ENCODE measurements around the gene TRMT2A. TPM values are rescaled to one million over a fixed set of nuclear protein-coding genes. Genes with fewer than 3 reads are reported as not detected.

TRMT2A gene
- total RNA-seq, 4 donors from 2014 or later, result 34.0 to 36.7 (median 35.0) TPM

GRCh38 chr22:20157430-20158183, 40.6 kb upstream of the TRMT2A start:
- no peak for TF ChIP-seq POLR2A (IDR thresholded peaks at IDR 0.05; ENCODE audit: low read depth)
- no peak for TF ChIP-seq EP300 (IDR thresholded peaks at IDR 0.05)
- no peak for TF ChIP-seq CTCF (IDR thresholded peaks at IDR 0.05)
- no peak for TF ChIP-seq POLR2AphosphoS5 (IDR thresholded peaks at IDR 0.05)
- DNase-seq (ENCODE audit: extremely low spot score), result no peak
- Histone ChIP-seq H3K36me3 (no peaks in the 10 kb centered on the region), H3K4me3 (no peak overlapping the region), H3K4me1 (peaks cover 3 to 12% (median 8%) of the 10 kb centered on the region in 4 donors), H3K27ac (replicated peaks in 1 of 4) (no peak overlapping the region), H3K9me3 (no peaks in the 10 kb centered on the region), H3K27me3 (peaks cover 0 to 53% (median 4%) of the 10 kb centered on the region in 4 donors)
- WGBS, result 69% methylated on average over 5 of the region's 15 CpGs
- intact Hi-C loops (cut with DNase I), result loop anchor here (1.0 to 5.0 kb wide), 2 partner anchors 110 to 128 kb away; partner anchors contain the start of gene RTN4R

DNA sequence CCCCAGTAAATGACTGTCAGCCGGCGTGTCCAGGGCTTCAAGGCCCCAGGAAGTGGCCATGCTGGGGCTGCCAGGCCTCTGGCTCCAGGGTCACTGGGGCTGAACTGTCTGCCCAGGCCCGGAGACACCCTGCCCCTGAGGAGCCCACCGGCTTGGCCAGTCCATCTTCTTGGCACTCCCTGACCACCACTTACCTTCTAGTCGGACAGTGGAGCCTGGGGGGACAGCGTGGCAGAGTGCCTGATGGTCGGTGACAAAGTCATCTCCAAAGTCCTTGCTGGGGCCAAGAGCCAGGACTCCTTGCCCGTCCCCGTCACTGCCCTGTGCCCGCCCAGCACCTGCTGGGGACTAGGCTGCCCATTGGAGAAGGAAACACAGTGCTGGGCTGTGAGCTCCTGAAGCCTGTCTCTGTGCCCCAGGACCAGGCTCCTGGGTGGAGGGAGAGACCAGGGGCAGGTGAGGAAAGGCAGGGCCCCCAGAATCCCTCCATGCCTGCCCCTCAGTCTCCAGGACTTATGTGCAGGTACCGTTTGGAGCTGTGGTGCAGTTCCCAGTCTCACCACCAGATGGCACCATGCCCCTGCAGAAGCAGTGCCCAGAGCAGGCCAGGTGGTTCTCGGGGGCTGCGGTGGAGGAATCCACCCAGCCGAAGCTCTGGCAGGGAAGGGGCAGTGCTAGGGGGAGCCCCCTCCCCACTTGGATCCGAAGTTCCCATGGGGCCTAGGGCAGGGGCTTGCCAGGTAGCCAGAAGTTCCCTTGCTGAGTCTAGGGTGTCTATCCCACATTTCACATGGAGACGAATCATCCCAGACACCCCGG, 39.8 kb upstream of the TRMT2A start:
- Histone ChIP-seq H3K4me3 (no peak overlapping the region), H3K36me3 (no peaks in the 10 kb centered on the region)

DNA sequence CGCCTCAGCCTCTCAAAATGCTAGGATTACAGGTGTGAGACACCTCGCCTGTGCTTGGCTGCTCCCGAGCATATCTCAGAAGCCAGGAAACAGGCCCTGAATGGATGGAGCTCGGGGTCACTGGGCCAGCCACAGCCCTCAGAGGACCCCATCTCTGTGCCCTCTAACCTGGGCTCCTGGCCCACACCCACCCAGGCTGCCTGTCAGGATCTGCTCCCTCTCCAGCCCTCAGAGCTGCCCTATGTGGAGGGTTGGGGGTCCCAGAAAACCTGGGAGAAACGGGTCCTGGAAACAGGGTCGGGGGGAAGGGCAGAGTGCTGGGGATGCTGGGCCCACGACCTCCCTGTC, 39.0 kb upstream of the TRMT2A start:
- intact Hi-C loops (cut with DNase I), result loop anchor here (5.0 kb wide), 1 partner anchor 111 kb away; the partner anchor contains the start of gene RTN4R
- H3K27ac ChIP-seq (replicated peaks in 1 of 4), result no peak overlapping the region
- DNase-seq (ENCODE audit: extremely low spot score), result no peak
- TF ChIP-seq EP300 (IDR thresholded peaks at IDR 0.05) (no peak), POLR2A (IDR thresholded peaks at IDR 0.05; ENCODE audit: low read depth) (no peak), POLR2AphosphoS5 (IDR thresholded peaks at IDR 0.05) (no peak)
- no peaks in the 10 kb centered on the region for H3K36me3 ChIP-seq
- peaks cover 3 to 12% (median 8%) of the 10 kb centered on the region in 4 donors for H3K4me1 ChIP-seq
- no peaks in the 10 kb centered on the region for H3K9me3 ChIP-seq
- WGBS, result 78% methylated on average over 3 of the region's 7 CpGs
- H3K4me3 ChIP-seq, result no peak overlapping the region
- H3K27me3 ChIP-seq, result peaks cover 0 to 53% (median 4%) of the 10 kb centered on the region in 4 donors

More for the DNA sequence above, 39.8 kb upstream of the TRMT2A start:
- intact Hi-C loops (cut with DNase I), result loop anchor here (1.0 to 5.0 kb wide), 2 partner anchors 110 to 128 kb away; partner anchors contain the start of gene RTN4R
- TF ChIP-seq POLR2AphosphoS5 (IDR thresholded peaks at IDR 0.05) (peak in 1 of 2 donors; percentile 28), CTCF (IDR thresholded peaks at IDR 0.05) (peak; percentile 98 to 100 (median 100)), POLR2A (IDR thresholded peaks at IDR 0.05; ENCODE audit: low read depth) (no peak), EP300 (IDR thresholded peaks at IDR 0.05) (no peak)
- WGBS, result 28% methylated on average over 9 of the region's 17 CpGs
- Histone ChIP-seq H3K27me3 (peaks cover 0 to 53% (median 4%) of the 10 kb centered on the region in 4 donors), H3K9me3 (no peaks in the 10 kb centered on the region), H3K4me1 (peaks cover 3 to 12% (median 8%) of the 10 kb centered on the region in 4 donors), H3K27ac (replicated peaks in 1 of 4) (no peak overlapping the region)
- peak; percentile 97 for DNase-seq (ENCODE audit: extremely low spot score)

DNA sequence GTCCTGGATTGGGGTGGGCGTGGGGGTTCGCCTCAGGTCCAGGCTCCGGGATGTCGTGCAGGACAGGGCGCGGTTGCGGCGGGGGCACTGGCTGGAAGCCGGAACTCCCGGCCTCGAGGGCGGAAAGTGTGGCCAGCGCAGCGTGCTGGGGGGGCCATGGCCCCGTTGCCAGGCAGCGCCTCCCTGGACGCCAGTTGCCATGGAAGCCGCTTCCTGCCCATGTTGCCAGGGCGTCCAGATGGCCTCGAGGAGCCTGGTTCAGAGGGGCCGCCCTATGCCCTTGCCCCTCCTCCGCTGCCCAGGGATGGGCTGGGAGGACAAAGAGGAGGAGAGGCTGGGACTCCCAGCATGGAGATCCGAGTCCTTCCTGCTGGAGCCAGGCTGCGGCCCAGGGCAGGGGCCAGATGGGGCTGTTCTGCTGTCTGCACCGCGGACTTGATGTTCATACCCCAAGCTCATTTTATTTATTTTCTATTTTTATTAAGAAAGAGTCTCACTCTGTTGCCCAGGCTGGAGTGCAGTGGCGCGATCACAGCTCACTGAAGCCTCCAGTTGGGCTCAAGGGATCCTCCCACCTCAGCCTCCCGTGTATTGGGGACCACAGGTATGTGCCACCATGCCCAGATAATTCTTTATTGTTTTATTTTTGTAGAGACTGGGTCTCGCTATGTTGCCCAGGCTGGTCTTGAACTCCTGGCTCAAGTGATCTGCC, 38.5 kb upstream of the TRMT2A start:
- DNase-seq (ENCODE audit: extremely low spot score), result no peak
- peak in 1 of 2 donors; percentile 38 for TF ChIP-seq POLR2AphosphoS5 (IDR thresholded peaks at IDR 0.05)
- no peak for TF ChIP-seq CTCF (IDR thresholded peaks at IDR 0.05)
- peak overlapping the region in 3 of 4 donors; percentile 24 to 40 (median 27) for H3K4me3 ChIP-seq
- intact Hi-C loops (cut with DNase I), result loop anchor here (5.0 kb wide), 1 partner anchor 112 kb away; the partner anchor contains the start of gene RTN4R
- WGBS, result 77% methylated on average over 6 of the region's 30 CpGs
- no peaks in the 10 kb centered on the region for H3K9me3 ChIP-seq
- no peaks in the 10 kb centered on the region for H3K36me3 ChIP-seq
- H3K27me3 ChIP-seq, result peaks cover 0 to 53% (median 4%) of the 10 kb centered on the region in 4 donors
- H3K27ac ChIP-seq (replicated peaks in 1 of 4), result no peak overlapping the region
- H3K4me1 ChIP-seq, result peaks cover 3 to 12% (median 8%) of the 10 kb centered on the region in 4 donors

Measured in esophagus muscularis mucosa (tissue), 4 donors.